H9 (cell line): ENCODE results near the gene BSX. TPM values are rescaled to one million over a fixed set of nuclear protein-coding genes. Genes with fewer than 3 reads are reported as not detected.

Experiments
- DNase-seq: peaks from one replicate; pipeline ENCODE4 v3.0.0-alpha.2; 2017
- H2AFZ ChIP-seq: one replicate; pipeline ENCODE4 v1.6.1; 2013; ENCODE audit warnings: mild to moderate bottlenecking, low read length, control low read depth, moderate library complexity
- H2AK5ac ChIP-seq: 2 replicates; pipeline ENCODE4 v1.6.1; 2013; ENCODE audit warnings: low read length, control low read depth, mixed read lengths; ENCODE audit not compliant: insufficient read length
- H2BK120ac ChIP-seq: one replicate; pipeline ENCODE4 v1.6.1; 2013; ENCODE audit warnings: low read depth, mild to moderate bottlenecking, low read length, control low read depth, inconsistent platforms; ENCODE audit not compliant: poor library complexity, severe bottlenecking
- H2BK12ac ChIP-seq: 2 replicates; pipeline ENCODE4 v1.6.1; 2013; ENCODE audit warnings: low read length, control low read depth, mixed read lengths, low read depth; ENCODE audit not compliant: insufficient read length
- H2BK15ac ChIP-seq: 2 replicates; pipeline ENCODE4 v1.6.1; 2013; ENCODE audit warnings: low read depth, low read length, control low read depth
- H2BK20ac ChIP-seq: one replicate; pipeline ENCODE4 v1.6.1; 2013; ENCODE audit warnings: low read depth, mild to moderate bottlenecking, low read length, control low read depth, inconsistent platforms; ENCODE audit not compliant: poor library complexity, severe bottlenecking
- H2BK5ac ChIP-seq: 2 replicates; pipeline ENCODE4 v1.6.1; 2013; ENCODE audit warnings: low read length, control low read depth, mixed read lengths; ENCODE audit not compliant: insufficient read length
- H3K14ac ChIP-seq: 2 replicates; pipeline ENCODE4 v1.6.1; 2013; ENCODE audit warnings: low read length, control low read depth; ENCODE audit not compliant: insufficient read depth
- H3K18ac ChIP-seq: 2 replicates; pipeline ENCODE4 v1.6.1; 2013; ENCODE audit warnings: low read depth, mild to moderate bottlenecking, mixed read lengths, low read length, control low read depth; ENCODE audit not compliant: insufficient read length
- H3K23ac ChIP-seq: 2 replicates; pipeline ENCODE4 v1.6.1; 2013; ENCODE audit warnings: low read length, control low read depth, mixed read lengths, low read depth; ENCODE audit not compliant: insufficient read length
- H3K23me2 ChIP-seq: 2 replicates; pipeline ENCODE4 v1.6.1; 2013; ENCODE audit warnings: low read depth, mild to moderate bottlenecking, mixed read lengths, low read length, control low read depth; ENCODE audit not compliant: insufficient read length, poor library complexity, severe bottlenecking
- H3K27ac ChIP-seq: 2 replicates; pipeline ENCODE4 v1.5.1; 2013; ENCODE audit warnings: low read length, control low read depth, mixed read lengths, low read depth; ENCODE audit not compliant: insufficient read length
- H3K27me3 ChIP-seq: 2 replicates; pipeline ENCODE4 v1.6.1; 2013; ENCODE audit warnings: low read length, control low read depth, inconsistent platforms; ENCODE audit not compliant: insufficient read depth
- H3K4ac ChIP-seq: 2 replicates; pipeline ENCODE4 v1.6.1; 2013; ENCODE audit warnings: low read depth, mild to moderate bottlenecking, control low read depth, inconsistent platforms, low read length, moderate library complexity
- H3K4me1 ChIP-seq: 2 replicates; pipeline ENCODE4 v1.6.1; 2013; ENCODE audit warnings: low read length, control low read depth, inconsistent platforms; ENCODE audit not compliant: insufficient read depth
- H3K4me2 ChIP-seq: 2 replicates; pipeline ENCODE4 v1.6.1; 2013; ENCODE audit warnings: low read length, control low read depth, mixed read lengths; ENCODE audit not compliant: insufficient read length, insufficient read depth
- H3K56ac ChIP-seq: 2 replicates; pipeline ENCODE4 v1.6.1; 2013; ENCODE audit warnings: low read depth, mild to moderate bottlenecking, mixed read lengths, low read length, control low read depth; ENCODE audit not compliant: insufficient read length
- H3K79me1 ChIP-seq: 2 replicates; pipeline ENCODE4 v1.6.1; 2013; ENCODE audit warnings: low read depth, mild to moderate bottlenecking, moderate library complexity, low read length, control low read depth, inconsistent platforms; ENCODE audit not compliant: insufficient read depth, poor library complexity, severe bottlenecking
- H3K79me2 ChIP-seq: 2 replicates; pipeline ENCODE4 v1.6.1; 2013; ENCODE audit warnings: low read length, control low read depth, inconsistent platforms; ENCODE audit not compliant: insufficient read depth
- H3K9ac ChIP-seq: 2 replicates; pipeline ENCODE4 v1.6.1; 2013; ENCODE audit warnings: low read length, control low read depth, mixed read lengths; ENCODE audit not compliant: insufficient read length; ENCODE audit errors: extremely low read depth
- H3K9me3 ChIP-seq: one replicate; pipeline ENCODE4 v1.6.1; 2013; ENCODE audit warnings: low read depth, low read length, inconsistent platforms; ENCODE audit not compliant: control insufficient read depth
- H3T11ph ChIP-seq: one replicate; pipeline ENCODE4 v1.6.1; 2013; ENCODE audit warnings: mild to moderate bottlenecking, low read length, control low read depth, inconsistent platforms
- H4K20me1 ChIP-seq: one replicate; pipeline ENCODE4 v1.6.1; 2013; ENCODE audit not compliant: control insufficient read depth, insufficient read length, insufficient read depth
- H4K5ac ChIP-seq: 2 replicates; pipeline ENCODE4 v1.6.1; 2013; ENCODE audit warnings: low read depth, mild to moderate bottlenecking, mixed read lengths, low read length, control low read depth; ENCODE audit not compliant: insufficient read length
- H4K8ac ChIP-seq: replicated peaks from 2 replicates; pipeline ENCODE4 v1.6.1; 2013; ENCODE audit warnings: low read length, control low read depth, mixed read lengths, low read depth; ENCODE audit not compliant: insufficient read length
- H4K91ac ChIP-seq: 2 replicates; pipeline ENCODE4 v1.6.1; 2013; ENCODE audit warnings: low read depth, mild to moderate bottlenecking, moderate library complexity, mixed read lengths, low read length, control low read depth; ENCODE audit not compliant: insufficient read length
- H3K27ac Mint-ChIP-seq, 3 experiments: 2 replicates in 2 of 3; 3 replicates in 1 of 3; pipeline ENCODE4 v1.8.0; 2020 to 2021; ENCODE audit warnings: mixed read lengths in 3 of 3, mild to moderate bottlenecking in 1 of 3, moderate library complexity in 1 of 3
- H3K27me3 Mint-ChIP-seq: 2 replicates; pipeline ENCODE4 v1.8.0; 2021; ENCODE audit warnings: low read depth, mild to moderate bottlenecking, moderate library complexity, mixed read lengths
- H3K36me3 Mint-ChIP-seq, 3 experiments: 2 replicates in 2 of 3; 3 replicates in 1 of 3; pipeline ENCODE4 v1.8.0; 2020 to 2021; ENCODE audit warnings: low read depth in 3 of 3, mixed read lengths in 3 of 3; ENCODE audit not compliant: insufficient read depth in 1 of 3
- H3K4me1 Mint-ChIP-seq, 2 experiments: 2 replicates each; pipeline ENCODE4 v1.8.0; 2020; ENCODE audit warnings: mixed read lengths in 2 of 2
- H3K4me3 Mint-ChIP-seq, 2 experiments: 2 replicates in 1 of 2; 3 replicates in 1 of 2; pipeline ENCODE4 v1.8.0; 2020 to 2021; ENCODE audit warnings: mild to moderate bottlenecking in 2 of 2, mixed read lengths in 2 of 2, moderate library complexity in 1 of 2
- H3K9me3 Mint-ChIP-seq, 2 experiments: 2 replicates in 1 of 2; 3 replicates in 1 of 2; pipeline ENCODE4 v1.8.0; 2020; ENCODE audit warnings: mild to moderate bottlenecking in 2 of 2, mixed read lengths in 2 of 2, moderate library complexity in 1 of 2
- WGBS: extraction: QIAGEN DNeasy Blood & Tissue Kit; methylation state at CpG from one replicate; pipeline ENCODE4 v1.1.7; 2013; ENCODE audit warnings: missing lambda C conversion rate, low lambda C conversion rate, mixed read lengths; ENCODE audit not compliant: insufficient read length; ENCODE audit errors: extremely low coverage; 5-methylcytosine and 5-hydroxymethylcytosine counted together
- total RNA-seq: library from RNA; stranded (reverse); gene quantifications from 2 replicates; pipeline ENCODE4 v1.2.1, GENCODE V29; 2021
- TF ChIP-seq, protein P1 (sequence below): fragments of 200-600 bp; sonication (generic); conservative IDR thresholded peaks from 3 replicates; pipeline ENCODE4 v1.8.0; 2021; ENCODE audit warnings: antibody characterized with exemption, mild to moderate bottlenecking

BSX gene
- total RNA-seq, 1 experiment from 2014 or later, result not detected

DNA sequence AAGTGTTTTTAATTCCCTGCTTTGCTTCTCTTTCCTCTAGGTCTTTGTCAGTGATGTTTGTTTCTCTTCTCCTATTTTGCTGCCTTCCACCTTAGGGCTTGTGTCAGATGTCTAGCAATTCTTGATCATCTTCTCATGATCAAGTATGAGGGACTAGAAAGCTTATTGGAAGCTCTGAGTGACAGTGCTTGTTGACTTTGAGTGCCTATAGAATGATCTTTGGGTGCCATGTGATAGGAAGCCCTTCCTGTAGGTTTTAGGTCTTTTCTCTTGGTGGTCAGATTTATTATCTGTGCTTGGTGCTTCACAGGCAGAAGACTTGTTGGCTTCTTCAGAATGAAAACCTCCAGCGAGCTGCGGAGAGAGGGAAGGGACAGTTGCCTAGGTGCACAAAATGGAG lies 43.1 kb downstream of the BSX start:
- H3K14ac ChIP-seq, result no peak overlapping the region
- H3K23ac ChIP-seq, result no peak overlapping the region
- H2AFZ ChIP-seq, result no peak overlapping the region
- no peak for DNase-seq
- no peaks in the 10 kb centered on the region for H3K27me3 ChIP-seq
- H3K79me1 ChIP-seq, result no peaks in the 10 kb centered on the region
- Mint-ChIP-seq H3K9me3 (peaks cover 0 to 3% of the 10 kb centered on the region in 2 experiments; a peak in 1 of 5 replicates), H3K27me3 (peaks cover 2% of the 10 kb centered on the region), H3K4me1 (no peaks in the 10 kb centered on the region), H3K4me3 (no peak overlapping the region), H3K27ac (no peak overlapping the region), H3K36me3 (no peaks in the 10 kb centered on the region)
- no peak overlapping the region for H3K27ac ChIP-seq
- H3K79me2 ChIP-seq, result no peaks in the 10 kb centered on the region
- H2BK20ac ChIP-seq, result no peak overlapping the region
- H2BK12ac ChIP-seq, result no peak overlapping the region
- H3K9ac ChIP-seq, result no peak overlapping the region
- H3K4me2 ChIP-seq, result no peak overlapping the region
- H2BK5ac ChIP-seq, result no peak overlapping the region
- WGBS, result no CpG with 5 or more reads among the region's 2 CpGs
- no peak overlapping the region for H3K4ac ChIP-seq
- TF ChIP-seq, protein P1, sequence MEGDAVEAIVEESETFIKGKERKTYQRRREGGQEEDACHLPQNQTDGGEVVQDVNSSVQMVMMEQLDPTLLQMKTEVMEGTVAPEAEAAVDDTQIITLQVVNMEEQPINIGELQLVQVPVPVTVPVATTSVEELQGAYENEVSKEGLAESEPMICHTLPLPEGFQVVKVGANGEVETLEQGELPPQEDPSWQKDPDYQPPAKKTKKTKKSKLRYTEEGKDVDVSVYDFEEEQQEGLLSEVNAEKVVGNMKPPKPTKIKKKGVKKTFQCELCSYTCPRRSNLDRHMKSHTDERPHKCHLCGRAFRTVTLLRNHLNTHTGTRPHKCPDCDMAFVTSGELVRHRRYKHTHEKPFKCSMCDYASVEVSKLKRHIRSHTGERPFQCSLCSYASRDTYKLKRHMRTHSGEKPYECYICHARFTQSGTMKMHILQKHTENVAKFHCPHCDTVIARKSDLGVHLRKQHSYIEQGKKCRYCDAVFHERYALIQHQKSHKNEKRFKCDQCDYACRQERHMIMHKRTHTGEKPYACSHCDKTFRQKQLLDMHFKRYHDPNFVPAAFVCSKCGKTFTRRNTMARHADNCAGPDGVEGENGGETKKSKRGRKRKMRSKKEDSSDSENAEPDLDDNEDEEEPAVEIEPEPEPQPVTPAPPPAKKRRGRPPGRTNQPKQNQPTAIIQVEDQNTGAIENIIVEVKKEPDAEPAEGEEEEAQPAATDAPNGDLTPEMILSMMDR, result no peak
- H3K18ac ChIP-seq, result no peak overlapping the region
- H3K23me2 ChIP-seq, result peaks cover 2% of the 10 kb centered on the region
- no peak overlapping the region for H3T11ph ChIP-seq
- no peak overlapping the region for H2AK5ac ChIP-seq
- no peak overlapping the region for H2BK120ac ChIP-seq
- no peaks in the 10 kb centered on the region for H3K4me1 ChIP-seq
- no peak overlapping the region for H4K91ac ChIP-seq
- H4K5ac ChIP-seq, result no peak overlapping the region
- H4K20me1 ChIP-seq, result no peaks in the 10 kb centered on the region
- no peak overlapping the region for H3K56ac ChIP-seq
- no peak overlapping the region for H4K8ac ChIP-seq
- H2BK15ac ChIP-seq, result no peak overlapping the region
- no peaks in the 10 kb centered on the region for H3K9me3 ChIP-seq
